H1 (cell line): ENCODE data around the gene RIMBP2. TPM values are rescaled to one million over a fixed set of nuclear protein-coding genes. Genes with fewer than 3 reads are reported as not detected.

Source experiments
- CTCF ChIA-PET: fragments of 300-600 bp; sonication (Branson Sonifier 250); formaldehyde crosslinking; loops from one replicate; lab custom pipeline; 2021; ENCODE audit not compliant: partially characterized antibody; lab: Charles Lee
- POLR2A ChIA-PET: fragments of 300-600 bp; sonication (Branson Sonifier 250); formaldehyde crosslinking; loops from one replicate; lab custom pipeline; 2021; ENCODE audit warnings: inconsistent platforms; ENCODE audit not compliant: partially characterized antibody; lab: Charles Lee
- DNase-seq, 2 experiments: peaks; one replicate each; pipeline versions ENCODE4 v3.0.0 to v3.0.0-alpha.2; 2010 to 2022; ENCODE audit warnings: low spot score in 2 of 2, low read depth in 1 of 2, mixed read lengths in 1 of 2
- FAIRE-seq: peaks from 2 replicates; lab custom pipeline; 2011; peaks lifted over from hg19 to GRCh38; lab: Jason Lieb, UNC
- H2AFZ ChIP-seq: 2 replicates; pipeline ENCODE4 v1.8.1; 2012; ENCODE audit warnings: low read length, inconsistent platforms
- H2AK5ac ChIP-seq: 2 replicates; pipeline ENCODE4 v1.6.1; 2013; ENCODE audit warnings: low read depth, low read length
- H2BK120ac ChIP-seq: replicated peaks from 2 replicates; pipeline ENCODE3; 2013; ENCODE audit warnings: low read depth, low read length, inconsistent platforms
- H2BK12ac ChIP-seq: 2 replicates; pipeline ENCODE4 v1.6.1; 2013; ENCODE audit warnings: low read depth, low read length
- H2BK15ac ChIP-seq: 2 replicates; pipeline ENCODE4 v1.6.1; 2013; ENCODE audit warnings: low read length
- H2BK20ac ChIP-seq: 2 replicates; pipeline ENCODE4 v1.6.1; 2013; ENCODE audit warnings: low read length
- H2BK5ac ChIP-seq: 2 replicates; pipeline ENCODE4 v1.6.1; 2013; ENCODE audit warnings: low read depth, low read length
- H3K14ac ChIP-seq: 2 replicates; pipeline ENCODE4 v1.6.1; 2013; ENCODE audit warnings: inconsistent platforms; ENCODE audit not compliant: insufficient read length
- H3K18ac ChIP-seq: 2 replicates; pipeline ENCODE4 v1.6.1; 2013; ENCODE audit warnings: low read length; ENCODE audit errors: extremely low read depth
- H3K23ac ChIP-seq: 2 replicates; pipeline ENCODE4 v1.6.1; 2013; ENCODE audit warnings: inconsistent platforms; ENCODE audit not compliant: insufficient read length
- H3K23me2 ChIP-seq: 2 replicates; pipeline ENCODE4 v1.6.1; 2013; ENCODE audit warnings: low read depth, low read length
- H3K27ac ChIP-seq: 2 replicates; pipeline ENCODE4 v1.6.1; 2011; ENCODE audit warnings: low read depth, low read length, inconsistent platforms
- H3K27me3 ChIP-seq, 4 experiments: replicated peaks in 1 of 4; 1 replicate in 1 of 4; 2 replicates in 3 of 4; pipeline versions ENCODE4 v1.6.1 to v1.8.1; 2011 to 2013; ENCODE audit warnings: low read length in 3 of 4, mild to moderate bottlenecking in 3 of 4, inconsistent platforms in 2 of 4, mixed read lengths in 2 of 4, moderate library complexity in 1 of 4; ENCODE audit not compliant: control insufficient read depth in 3 of 4, insufficient read depth in 3 of 4; ENCODE audit errors: extremely low read depth in 1 of 4
- H3K36me3 ChIP-seq, 4 experiments: 2 replicates each; pipeline versions ENCODE4 v1.6.1 to v1.8.1; 2011 to 2013; ENCODE audit warnings: mild to moderate bottlenecking in 4 of 4, low read length in 3 of 4, moderate library complexity in 2 of 4, control low read depth in 1 of 4, inconsistent platforms in 1 of 4; ENCODE audit not compliant: insufficient read depth in 4 of 4, control insufficient read depth in 2 of 4
- H3K4ac ChIP-seq: replicated peaks from 2 replicates; pipeline ENCODE3; 2013; ENCODE audit warnings: low read length, low read depth, mixed read lengths, inconsistent platforms; ENCODE audit not compliant: insufficient read length
- H3K4me1 ChIP-seq, 4 experiments: replicated peaks in 1 of 4; 1 replicate in 1 of 4; 2 replicates in 3 of 4; pipeline versions ENCODE4 v1.6.1 to v1.8.1; 2011 to 2013; ENCODE audit warnings: low read length in 3 of 4, inconsistent platforms in 2 of 4, mixed read lengths in 1 of 4; ENCODE audit not compliant: insufficient read depth in 4 of 4, control insufficient read depth in 3 of 4
- H3K4me2 ChIP-seq, 2 experiments: 2 replicates each; pipeline versions ENCODE4 v1.6.1 to v1.8.1; 2011 to 2013; ENCODE audit warnings: low read depth in 2 of 2, low read length in 2 of 2, control low read depth in 1 of 2, inconsistent platforms in 1 of 2, mild to moderate bottlenecking in 1 of 2; ENCODE audit not compliant: insufficient read depth in 1 of 2
- H3K4me3 ChIP-seq, 4 experiments: fragments of 200-600, 300-600 bp in 1 of 4; sonication (generic), shearing (Covaris generic), sonication (Bioruptor Twin) in 1 of 4; 2 replicates each; pipeline versions ENCODE4 v1.5.1 to v1.8.1; 2011 to 2016; ENCODE audit warnings: low read length in 4 of 4, low read depth in 3 of 4, control low read depth in 2 of 4, inconsistent platforms in 2 of 4, mild to moderate bottlenecking in 2 of 4, mixed read lengths in 1 of 4, moderate library complexity in 1 of 4; ENCODE audit not compliant: insufficient read depth in 2 of 4; ENCODE audit errors: extremely low read depth in 1 of 4
- H3K56ac ChIP-seq: replicated peaks from 2 replicates; pipeline ENCODE3; 2013; ENCODE audit warnings: low read depth, mild to moderate bottlenecking, mixed read lengths, low read length, inconsistent platforms; ENCODE audit not compliant: insufficient read length
- H3K79me1 ChIP-seq: 2 replicates; pipeline ENCODE4 v1.6.1; 2013; ENCODE audit warnings: low read depth, low read length, control low read depth
- H3K79me2 ChIP-seq, 2 experiments: 2 replicates each; pipeline versions ENCODE4 v1.6.1 to v1.8.1; 2012 to 2013; ENCODE audit warnings: low read length in 2 of 2, mild to moderate bottlenecking in 2 of 2, inconsistent platforms in 1 of 2; ENCODE audit not compliant: insufficient read depth in 2 of 2, control insufficient read depth in 1 of 2
- H3K9ac ChIP-seq, 4 experiments: replicated peaks in 1 of 4; 1 replicate in 1 of 4; 2 replicates in 3 of 4; pipeline versions ENCODE4 v1.6.1 to v1.8.1; 2011 to 2013; ENCODE audit warnings: low read depth in 3 of 4, low read length in 3 of 4, control low read depth in 2 of 4, mild to moderate bottlenecking in 2 of 4, moderate library complexity in 2 of 4, inconsistent platforms in 1 of 4; ENCODE audit errors: extremely low read depth in 1 of 4
- H3K9me3 ChIP-seq, 2 experiments: 2 replicates each; pipeline versions ENCODE4 v1.6.1 to v1.8.1; 2012 to 2013; ENCODE audit warnings: mild to moderate bottlenecking in 2 of 2, moderate library complexity in 2 of 2, control low read depth in 1 of 2, inconsistent platforms in 1 of 2, low read depth in 1 of 2, low read length in 1 of 2, mixed read lengths in 1 of 2; ENCODE audit not compliant: insufficient read depth in 2 of 2
- H4K20me1 ChIP-seq, 2 experiments: replicated peaks in 1 of 2; 2 replicates each; pipeline versions ENCODE3 to v1.8.1; 2011 to 2013; ENCODE audit warnings: inconsistent platforms in 2 of 2, low read length in 2 of 2, mild to moderate bottlenecking in 1 of 2; ENCODE audit not compliant: insufficient read depth in 2 of 2, control insufficient read depth in 1 of 2
- H4K5ac ChIP-seq: 2 replicates; pipeline ENCODE4 v1.6.1; 2013; ENCODE audit warnings: low read length, low read depth, mixed read lengths, inconsistent platforms; ENCODE audit not compliant: insufficient read length
- H4K8ac ChIP-seq: 2 replicates; pipeline ENCODE4 v1.8.0; 2013; ENCODE audit warnings: mild to moderate bottlenecking, moderate library complexity, low read length, inconsistent platforms; ENCODE audit not compliant: insufficient read depth; ENCODE audit errors: extremely low read depth
- H4K91ac ChIP-seq: replicated peaks from 2 replicates; pipeline ENCODE3; 2013; ENCODE audit warnings: low read length, mixed read lengths, inconsistent platforms; ENCODE audit not compliant: insufficient read length
- ASH2L ChIP-seq: fragments of 200-600, 300-600 bp; sonication (generic); IDR thresholded peaks from one replicate; pipeline ENCODE4 v1.7.1; 2017; ENCODE audit warnings: low read length
- BACH1 ChIP-seq: IDR thresholded peaks from 2 replicates; pipeline ENCODE4 v1.6.1; 2012; ENCODE audit warnings: low read length, improper control_type of control experiment
- BCL11A ChIP-seq, 2 experiments: IDR thresholded peaks; one replicate each; pipeline ENCODE4 v1.6.1; 2011; ENCODE audit warnings: low read depth in 2 of 2, low read length in 2 of 2, mild to moderate bottlenecking in 2 of 2
- BRCA1 ChIP-seq: IDR thresholded peaks from 2 replicates; pipeline ENCODE4 v1.6.1; 2012; ENCODE audit warnings: low read depth, low read length, improper control_type of control experiment
- CBX5 ChIP-seq: fragments of 300-800, 300-1000 bp; sonication (generic); IDR thresholded peaks from 2 replicates; pipeline ENCODE4 v1.7.1; 2016; ENCODE audit warnings: antibody characterized with exemption, low read length, low read depth
- CEBPB ChIP-seq: IDR thresholded peaks from 2 replicates; pipeline ENCODE4 v1.6.1; 2012; ENCODE audit warnings: low read depth, low read length
- CHD1 ChIP-seq: IDR thresholded peaks from 2 replicates; pipeline ENCODE4 v1.6.1; 2012; ENCODE audit warnings: low read depth, low read length, improper control_type of control experiment
- CHD2 ChIP-seq: IDR thresholded peaks from 2 replicates; pipeline ENCODE4 v1.6.1; 2012; ENCODE audit warnings: low read length, improper control_type of control experiment
- CREB1 ChIP-seq: IDR thresholded peaks from 2 replicates; pipeline ENCODE4 v1.6.1; 2012; ENCODE audit warnings: inconsistent platforms
- GABPA ChIP-seq: IDR thresholded peaks from 2 replicates; pipeline ENCODE4 v1.6.1; 2011; ENCODE audit warnings: mild to moderate bottlenecking, low read length, moderate library complexity, borderline replicate concordance; ENCODE audit not compliant: insufficient read depth
- JUND ChIP-seq: IDR thresholded peaks from 2 replicates; pipeline ENCODE4 v1.6.1; 2011; ENCODE audit warnings: mild to moderate bottlenecking, improper control_type of control experiment, low read length
- KDM1A ChIP-seq: fragments of 200-600, 300-600 bp; sonication (generic); IDR thresholded peaks from 2 replicates; pipeline ENCODE4 v1.7.1; 2016; ENCODE audit warnings: mild to moderate bottlenecking, low read length, borderline replicate concordance
- SIX5 ChIP-seq: IDR thresholded peaks from 2 replicates; pipeline ENCODE4 v1.6.1; 2011; ENCODE audit warnings: mild to moderate bottlenecking, low read depth, low read length
- SP2 ChIP-seq: IDR thresholded peaks from 2 replicates; pipeline ENCODE4 v1.6.1; 2012; ENCODE audit warnings: mild to moderate bottlenecking, low read length, inconsistent platforms
- WGBS, 2 experiments: shearing (Covaris generic) in 1 of 2; methylation state at CpG; one replicate each; pipeline versions ENCODE4 v1.1.6 to v1.1.7; 2013 to 2015; ENCODE audit warnings: low lambda C conversion rate in 2 of 2, mixed read lengths in 2 of 2, inconsistent platforms in 1 of 2, low coverage in 1 of 2, missing lambda C conversion rate in 1 of 2; ENCODE audit not compliant: insufficient replicate concordance in 2 of 2, insufficient coverage in 1 of 2, insufficient read length in 1 of 2; ENCODE audit errors: extremely low coverage in 1 of 2, missing lambda C conversion rate in 1 of 2; 5-methylcytosine and 5-hydroxymethylcytosine counted together
- polyA plus RNA-seq, 7 experiments: library from polyadenylated mRNA; depleted of rRNA in 3 of 7; stranded (reverse) in 5 of 7; unstranded in 2 of 7; fragments of >200 nt in 5 of 7; fragments of 200-250 nt in 2 of 7; gene quantifications; 1 replicate in 5 of 7; 2 replicates in 1 of 7; 4 replicates in 1 of 7; pipeline versions ENCODE4 v1.2.1 to v1.2.3, GENCODE V29; 2011 to 2013; ENCODE audit warnings: missing spikeins in 2 of 7, mixed read lengths in 2 of 7
- total RNA-seq: library from RNA; stranded (reverse); fragmentation: NEBNext Ultra II Directional; extraction: Animal tissue kit (Norgen Biotek cat#: 25700); gene quantifications from 2 replicates; pipeline ENCODE4 v1.2.1, GENCODE V29; 2021

The RIMBP2 gene
- total and polyA plus RNA-seq, 2 of the 8 experiments (the other 6 are each of a cell fraction or from before 2014, with no cell fraction given) = 0.18 to 0.65 TPM

GRCh38 chr12:130414381-130414780 is 301.7 kb downstream of the RIMBP2 start:
- no peak overlapping the region for H4K8ac ChIP-seq
- no peak overlapping the region for H2BK120ac ChIP-seq
- no peak overlapping the region for H3K4me3 ChIP-seq
- no peak overlapping the region for H3K27ac ChIP-seq
- no peak for FAIRE-seq
- H3K9ac ChIP-seq = no peak overlapping the region
- H3K56ac ChIP-seq = no peak overlapping the region
- no peaks in the 10 kb centered on the region for H3K9me3 ChIP-seq
- no peaks in the 10 kb centered on the region for H3K4me1 ChIP-seq
- no peak overlapping the region for H2BK15ac ChIP-seq
- ChIA-PET CTCF (interaction anchor here (1.1 to 1.2 kb wide), 2 partner anchors 14 to 338 kb away, joined by 3 read pairs; no protein-coding TSS in a partner anchor), POLR2A (no interaction called here)
- H3K27me3 ChIP-seq = no peaks in the 10 kb centered on the region
- no peak overlapping the region for H2AK5ac ChIP-seq
- no peak overlapping the region for H2BK20ac ChIP-seq
- 82% methylated on average over 7 of the region's 7 CpGs; no CpG with 5 or more reads in 1 of the 2 experiments for WGBS, 2 experiments
- H2BK12ac ChIP-seq = no peak overlapping the region
- no peak overlapping the region for H3K4me2 ChIP-seq
- no peak overlapping the region for H2BK5ac ChIP-seq
- H2AFZ ChIP-seq = no peak overlapping the region
- H3K23ac ChIP-seq = no peak overlapping the region
- H3K18ac ChIP-seq = no peak overlapping the region
- H3K36me3 ChIP-seq = no peaks in the 10 kb centered on the region
- H3K14ac ChIP-seq = no peak overlapping the region
- H4K91ac ChIP-seq = no peak overlapping the region
- H4K20me1 ChIP-seq = no peaks in the 10 kb centered on the region
- no peaks in the 10 kb centered on the region for H3K79me1 ChIP-seq
- no peak for DNase-seq
- H3K4ac ChIP-seq = no peak overlapping the region
- H4K5ac ChIP-seq = no peak overlapping the region
- H3K23me2 ChIP-seq = no peaks in the 10 kb centered on the region
- H3K79me2 ChIP-seq = no peaks in the 10 kb centered on the region
- no peak for TF ChIP-seq SIX5
- no peak for TF ChIP-seq BACH1
- no peak for TF ChIP-seq CREB1
- no peak for TF ChIP-seq CBX5
- TF ChIP-seq KDM1A = no peak
- TF ChIP-seq CHD2 = no peak
- no peak for TF ChIP-seq JUND
- TF ChIP-seq BRCA1 = no peak
- TF ChIP-seq CHD1 = no peak
- no peak for TF ChIP-seq BCL11A (IDR thresholded peaks at IDR 0.05; ENCODE audit: low read depth in 2 of 2, low read length in 2 of 2)
- no peak for TF ChIP-seq SP2
- TF ChIP-seq CEBPB = no peak
- TF ChIP-seq GABPA = no peak
- no peak for TF ChIP-seq ASH2L
